Measurements from ENCODE around the gene SPAG5.

The SPAG5 gene

GRCh38 chr17:28527859-28528258, 71.0 kb downstream of the SPAG5 start:
- CTCF ChIA-PET: interaction anchor here (1.0 kb wide), 1 partner anchor 33 kb away, joined by 3 read pairs; no protein-coding TSS in a partner anchor

More at GRCh38 chr17:28527859-28528258, 71.0 kb downstream of the SPAG5 start:
- TF ChIP-seq SUZ12 (IDR thresholded peaks at IDR 0.05) (no peak), SP1 (IDR thresholded peaks at IDR 0.05) (no peak), HDGF (IDR thresholded peaks at IDR 0.05; ENCODE audit: borderline replicate concordance) (no peak), ZNF384 (IDR thresholded peaks at IDR 0.05) (no peak), BHLHE40 (IDR thresholded peaks at IDR 0.05; ENCODE audit: borderline replicate concordance) (no peak), FOXA1 (IDR thresholded peaks at IDR 0.05) (no peak), NFRKB (IDR thresholded peaks at IDR 0.05) (no peak), L3MBTL2 (conservative IDR thresholded peaks at IDR 0.05) (no peak), ELF4 (IDR thresholded peaks at IDR 0.05) (no peak), CTBP1 (IDR thresholded peaks at IDR 0.05; ENCODE audit: borderline replicate concordance) (no peak), LEF1 (IDR thresholded peaks at IDR 0.05; ENCODE audit: borderline replicate concordance) (no peak), FOXM1 (IDR thresholded peaks at IDR 0.05; ENCODE audit: borderline replicate concordance) (no peak), TARDBP (IDR thresholded peaks at IDR 0.05) (no peak), FOXK2 (IDR thresholded peaks at IDR 0.05) (no peak), ARNT (IDR thresholded peaks at IDR 0.05) (no peak), PKNOX1 (IDR thresholded peaks at IDR 0.05) (no peak)
- DNase-seq (ENCODE audit: extremely low spot score): no peak
- POLR2A ChIA-PET: interaction anchor here (0.9 kb wide), 1 partner anchor 25 kb away, joined by 3 read pairs; no protein-coding TSS in a partner anchor

Data from HEK293T (cell line).